Activated CD4-positive, alpha-beta T cell treated with anti-CD3 and anti-CD28 coated beads for 36 hours (primary cell): Measurements from ENCODE around the gene CAPSL. TPM values are rescaled to one million over a fixed set of nuclear protein-coding genes. Genes with fewer than 3 reads are reported as not detected.
"Not testable (repeated sequence)": the region's sequence is repeated elsewhere in the genome, so short reads cannot be mapped to it uniquely, and the experiment has no call there.

Experiments used
- ATAC-seq: fragments of 200-7000 bp; cut with Tn5 transposase; one replicate; pipeline ENCODE4 v1.10.0; 2021; ENCODE audit warnings: mild to moderate bottlenecking, moderate library complexity
- CTCF ChIA-PET: fragments of 350-600 bp; sonication (Branson Sonifier 250); formaldehyde crosslinking; loops from one replicate; lab custom pipeline; 2021; ENCODE audit warnings: antibody characterized with exemption; lab: Charles Lee
- POLR2A ChIA-PET: fragments of 350-600 bp; sonication (Branson Sonifier 250); formaldehyde crosslinking; loops from one replicate; lab custom pipeline; 2021; ENCODE audit warnings: antibody characterized with exemption, inconsistent platforms; lab: Charles Lee
- DNase-seq: peaks from one replicate; pipeline ENCODE4 v3.0.0-alpha.2; 2020
- H3K27ac Mint-ChIP-seq: one replicate; pipeline ENCODE4 v1.8.0; 2021; ENCODE audit warnings: mixed read lengths
- H3K27me3 Mint-ChIP-seq: one replicate; pipeline ENCODE4 v1.8.0; 2021; ENCODE audit warnings: mixed read lengths
- H3K36me3 Mint-ChIP-seq: one replicate; pipeline ENCODE4 v1.8.0; 2021; ENCODE audit warnings: low read depth, mixed read lengths
- H3K4me1 Mint-ChIP-seq: one replicate; pipeline ENCODE4 v1.8.0; 2021; ENCODE audit warnings: mixed read lengths
- H3K4me3 Mint-ChIP-seq: one replicate; pipeline ENCODE4 v1.8.0; 2021; ENCODE audit warnings: mild to moderate bottlenecking, moderate library complexity, mixed read lengths
- H3K9me3 Mint-ChIP-seq: one replicate; pipeline ENCODE4 v1.8.0; 2021; ENCODE audit warnings: low read depth, mixed read lengths
- intact Hi-C, 2 experiments: fragments of 100-400 bp; cut with DNase I in 1 of 2; cut with micrococcal nuclease in 1 of 2; formaldehyde crosslinking; loops; one replicate each; pipeline versions ENCODE4 v1.14.2 to v1.15.1; 2022 to 2024; cut with DNase I, micrococcal nuclease
- total RNA-seq, 2 experiments: library from RNA; stranded (reverse); gene quantifications; one replicate each; pipeline ENCODE4 v1.2.3, GENCODE V29; 2021

CAPSL gene
- 1 to 10 TPM; 1.0 to 1.7 TPM for total RNA-seq

- ChIA-PET CTCF (interaction anchor here (0.8 to 1.0 kb wide), 2 partner anchors 289 to 322 kb away, joined by 3 read pairs; no protein-coding TSS in a partner anchor), POLR2A (no interaction called here)
- ATAC-seq (peak; percentile 36), DNase-seq (peak; percentile 28)
- no peaks in the 10 kb centered on the region for H3K36me3 Mint-ChIP-seq
- intact Hi-C loops: no loop called here
- H3K4me1 Mint-ChIP-seq: peaks cover 5% of the 10 kb centered on the region
- no peak within 1 kb of the TSS for H3K27ac Mint-ChIP-seq
- no peak within 1 kb of the TSS for H3K4me3 Mint-ChIP-seq
- peaks cover 14% of the 10 kb centered on the region for H3K27me3 Mint-ChIP-seq
- no peaks in the 10 kb centered on the region for H3K9me3 Mint-ChIP-seq
Observed at GRCh38 chr5:35938568-35939227, at the start of gene CAPSL. Gene CAPSL, minus strand, starts transcription at chr5:35938622. Its CDS starts 17,502 bp downstream, at chr5:35921120.

- DNase-seq: no peak
- CTCF ChIA-PET: no interaction called here
- intact Hi-C loops: no loop called here
- Mint-ChIP-seq H3K27me3 (peaks cover 18% of the 10 kb centered on the region), H3K4me3 (no peak overlapping the region), H3K4me1 (no peaks in the 10 kb centered on the region), H3K36me3 (no peaks in the 10 kb centered on the region), H3K9me3 (peaks cover 2% of the 10 kb centered on the region), H3K27ac (no peak overlapping the region)
- ATAC-seq: no peak
- POLR2A ChIA-PET: no interaction called here
Observed at GRCh38 chr5:35987776-35988175, 49.4 kb upstream of the CAPSL start.

DNA sequence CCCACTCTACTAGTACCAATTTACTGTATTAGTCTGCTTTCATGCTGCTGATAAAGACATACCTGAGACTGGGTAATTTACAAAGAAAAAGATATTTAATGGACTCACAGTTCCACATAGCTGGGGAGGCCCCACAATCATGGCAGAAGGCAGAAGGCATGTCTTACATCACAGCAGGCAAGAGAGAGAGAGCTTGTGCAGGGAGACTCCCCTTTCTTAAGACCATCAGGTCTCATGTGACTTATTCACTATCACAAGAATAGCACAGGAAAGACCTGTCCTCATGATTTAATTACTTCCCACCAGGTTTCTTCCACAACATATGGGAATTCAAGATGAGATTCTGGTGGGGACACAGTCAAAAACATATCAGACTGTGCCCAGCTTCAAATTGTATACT, 41.3 kb upstream of the CAPSL start:
- Mint-ChIP-seq H3K36me3 (no peaks in the 10 kb centered on the region), H3K9me3 (peaks cover 14% of the 10 kb centered on the region), H3K4me3 (no peak overlapping the region), H3K27ac (no peak overlapping the region), H3K27me3 (no peaks in the 10 kb centered on the region), H3K4me1 (no peaks in the 10 kb centered on the region)
- DNase-seq (no peak), ATAC-seq (no peak)
- ChIA-PET POLR2A (no interaction called here), CTCF (no interaction called here)
- intact Hi-C loops: no loop called here

DNA sequence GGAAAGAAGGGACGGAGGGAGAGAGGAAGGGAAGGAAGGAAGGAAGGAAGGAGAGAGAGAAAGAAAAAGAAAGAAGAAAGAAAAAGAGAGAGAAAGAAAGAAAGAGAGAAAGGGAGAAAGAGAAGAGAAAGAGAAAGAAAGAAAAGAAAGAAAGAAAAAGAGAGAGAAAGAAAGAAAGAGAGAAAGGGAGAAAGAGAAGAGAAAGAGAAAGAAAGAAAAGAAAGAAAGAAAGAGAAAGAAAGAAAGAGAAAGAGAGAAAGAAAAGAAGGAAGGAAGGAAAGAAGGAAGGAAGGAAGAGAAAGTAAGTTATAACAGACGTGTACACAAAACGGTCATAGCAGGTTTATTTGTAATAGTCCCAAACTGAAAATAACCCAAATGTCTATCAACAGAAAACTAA, 38.4 kb upstream of the CAPSL start:
- ATAC-seq, H3K36me3 Mint-ChIP-seq, H3K27ac Mint-ChIP-seq, POLR2A ChIA-PET, DNase-seq, intact Hi-C loops, H3K4me1 Mint-ChIP-seq, H3K27me3 Mint-ChIP-seq, H3K4me3 Mint-ChIP-seq, H3K9me3 Mint-ChIP-seq: not testable (repeated sequence)
- CTCF ChIA-PET: interaction anchor here (0.6 kb wide), 1 partner anchor 325 kb away, joined by 3 read pairs; no protein-coding TSS in a partner anchor

DNA sequence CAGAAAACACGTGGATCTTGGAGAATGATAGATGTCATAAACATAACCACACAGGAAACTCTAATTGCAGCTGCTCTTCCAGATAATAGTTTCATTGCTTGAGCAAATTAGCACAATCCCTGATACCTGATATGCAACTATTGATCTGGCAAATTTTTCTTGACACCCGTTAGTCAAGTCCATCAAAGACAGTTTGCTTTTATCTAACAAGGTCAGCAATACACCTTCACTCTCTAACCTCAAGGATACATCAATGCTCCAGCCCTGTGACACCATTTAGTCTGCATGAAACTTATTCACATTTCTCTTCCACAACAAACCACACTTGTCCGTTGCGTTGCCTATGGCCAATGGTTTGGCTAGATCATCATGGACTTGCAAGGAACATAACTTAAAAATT, 36.1 kb upstream of the CAPSL start:
- no peak overlapping the region for H3K4me3 Mint-ChIP-seq
- peaks cover 6% of the 10 kb centered on the region for H3K27me3 Mint-ChIP-seq
- DNase-seq (no peak), ATAC-seq (no peak)
- peaks cover 1% of the 10 kb centered on the region for H3K9me3 Mint-ChIP-seq
- no peaks in the 10 kb centered on the region for H3K4me1 Mint-ChIP-seq
- CTCF ChIA-PET: no interaction called here
- intact Hi-C loops: no loop called here
- H3K36me3 Mint-ChIP-seq: no peaks in the 10 kb centered on the region
- no peak overlapping the region for H3K27ac Mint-ChIP-seq
- POLR2A ChIA-PET: no interaction called here

DNA sequence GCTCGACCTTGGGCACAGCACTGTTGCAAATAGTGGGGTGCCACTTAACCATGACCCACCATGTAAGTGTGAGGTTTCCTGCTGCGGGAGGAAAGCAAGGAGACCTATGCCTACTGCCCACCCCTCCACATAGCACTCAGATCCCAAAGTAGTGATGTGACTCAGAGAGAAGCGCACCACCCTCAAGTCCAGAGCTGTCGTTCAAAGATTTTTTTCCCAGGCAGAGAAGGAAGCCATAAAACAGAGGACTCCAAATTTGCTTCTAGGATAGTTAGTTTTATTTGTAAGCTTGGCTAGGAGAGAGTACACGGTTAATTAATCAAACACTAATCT, 33.4 kb upstream of the CAPSL start:
- Mint-ChIP-seq H3K4me1 (no peaks in the 10 kb centered on the region), H3K9me3 (no peaks in the 10 kb centered on the region), H3K27ac (no peak overlapping the region), H3K4me3 (no peak overlapping the region), H3K36me3 (no peaks in the 10 kb centered on the region), H3K27me3 (peaks cover 8% of the 10 kb centered on the region)
- no peak for ATAC-seq
- intact Hi-C loops: no loop called here
- ChIA-PET CTCF (interaction anchor here (0.6 kb wide), 1 partner anchor 1975 kb away, joined by 3 read pairs; no protein-coding TSS in a partner anchor), POLR2A (no interaction called here)
- no peak for DNase-seq

- H3K27me3 Mint-ChIP-seq: peaks cover 8% of the 10 kb centered on the region
Observed at GRCh38 chr5:35971186-35971877, 32.9 kb upstream of the CAPSL start.

GRCh38 chr5:35963381-35963843, 25.0 kb upstream of the CAPSL start:
- ChIA-PET POLR2A (no interaction called here), CTCF (interaction anchor here (0.5 to 1.3 kb wide), 8 partner anchors 40 to 470 kb away, joined by 3 to 8 read pairs (median 3); partner anchors contain the start of gene SPEF2)
- intact Hi-C loops: loop anchor here in 1 of 2 experiments (10.0 kb wide), 1 partner anchor 341 kb away; the partner anchor contains the start of gene RANBP3L
- Mint-ChIP-seq H3K9me3 (no peaks in the 10 kb centered on the region), H3K27me3 (peaks cover 16% of the 10 kb centered on the region), H3K36me3 (no peaks in the 10 kb centered on the region), H3K4me1 (no peaks in the 10 kb centered on the region), H3K27ac (no peak overlapping the region), H3K4me3 (no peak overlapping the region)
- peak; percentile 51 for DNase-seq
- no peak for ATAC-seq

More at GRCh38 chr5:35971186-35971877, 32.9 kb upstream of the CAPSL start:
- ChIA-PET CTCF (interaction anchor here (0.6 kb wide), 1 partner anchor 1975 kb away, joined by 3 read pairs; no protein-coding TSS in a partner anchor), POLR2A (no interaction called here)
- no peak overlapping the region for H3K27ac Mint-ChIP-seq
- no peaks in the 10 kb centered on the region for H3K9me3 Mint-ChIP-seq
- H3K4me1 Mint-ChIP-seq: no peaks in the 10 kb centered on the region
- intact Hi-C loops: no loop called here
- DNase-seq: no peak
- ATAC-seq: no peak
- H3K4me3 Mint-ChIP-seq: no peak overlapping the region
- no peaks in the 10 kb centered on the region for H3K36me3 Mint-ChIP-seq

DNA sequence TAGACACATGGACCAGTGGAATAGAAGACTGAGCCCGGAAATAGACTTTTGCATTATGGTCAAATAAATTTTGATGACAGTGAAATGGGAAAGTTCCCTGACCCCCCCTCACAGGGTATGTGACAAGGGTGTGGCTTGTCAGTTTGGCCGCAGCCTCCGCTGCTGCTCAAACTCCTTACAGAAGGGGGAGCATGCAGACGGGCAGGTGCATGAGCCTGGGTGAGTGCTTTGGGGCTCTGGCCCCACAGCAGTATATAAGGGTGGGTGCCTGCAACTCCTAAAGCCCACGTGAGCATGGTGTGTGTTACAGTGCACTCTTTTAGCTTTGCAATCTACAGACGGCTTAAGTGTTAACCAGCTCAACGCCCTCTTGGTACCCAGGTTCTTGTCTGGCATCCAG, 21.9 kb upstream of the CAPSL start:
- H3K4me1 Mint-ChIP-seq: no peaks in the 10 kb centered on the region
- ATAC-seq: no peak
- intact Hi-C loops: loop anchor here in 1 of 2 experiments (10.0 kb wide), 1 partner anchor 344 kb away; the partner anchor contains the start of gene RANBP3L
- no peak overlapping the region for H3K27ac Mint-ChIP-seq
- CTCF ChIA-PET: no interaction called here
- no peak for DNase-seq
- peaks cover 19% of the 10 kb centered on the region for H3K27me3 Mint-ChIP-seq
- no peaks in the 10 kb centered on the region for H3K36me3 Mint-ChIP-seq
- no peak overlapping the region for H3K4me3 Mint-ChIP-seq
- peaks cover 3% of the 10 kb centered on the region for H3K9me3 Mint-ChIP-seq
- POLR2A ChIA-PET: no interaction called here

DNA sequence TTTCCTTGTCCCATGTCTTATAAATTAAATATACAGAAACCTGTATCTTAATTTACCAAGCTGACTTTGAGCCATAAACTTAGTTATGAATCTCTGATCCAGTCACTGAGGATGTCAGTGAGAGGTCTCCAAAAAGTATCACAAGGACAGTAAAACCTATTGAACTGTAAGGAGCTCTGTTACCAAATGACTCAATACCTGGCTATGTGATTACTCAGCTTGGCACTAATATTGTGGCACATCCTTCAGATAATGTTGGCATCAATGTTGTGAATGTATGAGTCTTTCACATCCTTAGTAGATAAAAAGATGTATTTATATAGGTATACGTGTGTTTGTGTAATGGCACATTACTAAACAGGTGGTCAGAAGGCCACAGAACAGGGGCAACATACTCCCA, 18.0 kb upstream of the CAPSL start:
- Mint-ChIP-seq H3K27me3 (peaks cover 38% of the 10 kb centered on the region), H3K27ac (no peak overlapping the region), H3K36me3 (no peaks in the 10 kb centered on the region), H3K9me3 (peaks cover 3% of the 10 kb centered on the region), H3K4me3 (no peak overlapping the region), H3K4me1 (peaks cover 4% of the 10 kb centered on the region)
- ChIA-PET POLR2A (no interaction called here), CTCF (no interaction called here)
- intact Hi-C loops: no loop called here
- ATAC-seq (no peak), DNase-seq (no peak)

GRCh38 chr5:35954175-35954574, 15.8 kb upstream of the CAPSL start:
- H3K36me3 Mint-ChIP-seq: no peaks in the 10 kb centered on the region
- peaks cover 3% of the 10 kb centered on the region for H3K9me3 Mint-ChIP-seq
- ChIA-PET CTCF (interaction anchor here (1.5 to 1.8 kb wide), 2 partner anchors 9 to 28 kb away, joined by 5 to 6 read pairs; no protein-coding TSS in a partner anchor), POLR2A (interaction anchor here (0.6 kb wide), 1 partner anchor 45 kb away, joined by 3 read pairs; no protein-coding TSS in a partner anchor)
- ATAC-seq: peak; percentile 72
- H3K27me3 Mint-ChIP-seq: peaks cover 34% of the 10 kb centered on the region
- H3K4me1 Mint-ChIP-seq: peaks cover 4% of the 10 kb centered on the region
- intact Hi-C loops: no loop called here
- no peak overlapping the region for H3K27ac Mint-ChIP-seq
- no peak overlapping the region for H3K4me3 Mint-ChIP-seq
- DNase-seq: peak; percentile 42
